GM12872 (cell line): Measurements from ENCODE around the gene RNF113B.

Source experiments
- TF ChIP-seq, protein P1 (sequence below): IDR thresholded peaks from 3 replicates; pipeline ENCODE4 v1.5.1; 2011; ENCODE audit warnings: low read depth, mild to moderate bottlenecking, low read length, moderate library complexity; ENCODE audit not compliant: insufficient read depth

The RNF113B gene

DNA sequence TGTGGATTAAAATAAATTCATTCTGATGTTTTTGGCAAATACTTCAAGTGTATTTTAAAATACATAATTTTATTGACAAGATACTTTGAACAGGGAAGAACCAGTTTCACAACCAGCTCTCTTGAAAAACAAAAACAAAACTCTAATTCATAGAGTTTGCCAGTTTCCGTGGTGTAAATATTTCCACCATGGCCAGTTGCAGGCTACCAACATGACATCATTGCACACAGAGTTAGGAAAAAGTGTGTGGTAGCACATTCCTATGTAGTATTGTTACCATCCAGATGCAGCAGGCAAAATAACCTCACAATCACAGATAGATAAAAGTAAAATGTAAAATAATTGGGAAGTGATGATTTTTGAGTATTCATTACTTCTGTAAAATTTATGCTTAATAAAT, 7.7 kb upstream of the RNF113B start:
- TF ChIP-seq, protein P1, sequence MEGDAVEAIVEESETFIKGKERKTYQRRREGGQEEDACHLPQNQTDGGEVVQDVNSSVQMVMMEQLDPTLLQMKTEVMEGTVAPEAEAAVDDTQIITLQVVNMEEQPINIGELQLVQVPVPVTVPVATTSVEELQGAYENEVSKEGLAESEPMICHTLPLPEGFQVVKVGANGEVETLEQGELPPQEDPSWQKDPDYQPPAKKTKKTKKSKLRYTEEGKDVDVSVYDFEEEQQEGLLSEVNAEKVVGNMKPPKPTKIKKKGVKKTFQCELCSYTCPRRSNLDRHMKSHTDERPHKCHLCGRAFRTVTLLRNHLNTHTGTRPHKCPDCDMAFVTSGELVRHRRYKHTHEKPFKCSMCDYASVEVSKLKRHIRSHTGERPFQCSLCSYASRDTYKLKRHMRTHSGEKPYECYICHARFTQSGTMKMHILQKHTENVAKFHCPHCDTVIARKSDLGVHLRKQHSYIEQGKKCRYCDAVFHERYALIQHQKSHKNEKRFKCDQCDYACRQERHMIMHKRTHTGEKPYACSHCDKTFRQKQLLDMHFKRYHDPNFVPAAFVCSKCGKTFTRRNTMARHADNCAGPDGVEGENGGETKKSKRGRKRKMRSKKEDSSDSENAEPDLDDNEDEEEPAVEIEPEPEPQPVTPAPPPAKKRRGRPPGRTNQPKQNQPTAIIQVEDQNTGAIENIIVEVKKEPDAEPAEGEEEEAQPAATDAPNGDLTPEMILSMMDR = no peak

DNA sequence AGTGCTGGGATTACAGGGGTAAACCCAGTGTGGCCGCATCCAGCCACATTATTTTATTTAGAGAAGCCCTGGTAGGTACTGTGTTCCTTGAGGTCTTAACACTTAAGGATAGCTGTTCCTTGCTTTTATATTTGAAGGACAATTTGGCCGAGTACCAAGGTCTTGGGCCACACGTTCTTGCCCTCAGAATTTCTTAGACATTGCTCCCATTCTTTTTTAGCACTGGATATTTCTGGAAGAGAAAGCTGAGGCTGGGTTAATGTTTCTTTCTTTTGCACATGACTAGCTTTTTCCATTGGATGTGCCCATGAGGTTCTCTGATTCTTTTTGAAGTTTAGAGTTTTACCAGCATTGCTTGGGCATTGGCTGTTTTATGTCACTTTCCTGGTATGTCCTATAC, 5.5 kb upstream of the RNF113B start:
- TF ChIP-seq, protein P1 = no peak

DNA sequence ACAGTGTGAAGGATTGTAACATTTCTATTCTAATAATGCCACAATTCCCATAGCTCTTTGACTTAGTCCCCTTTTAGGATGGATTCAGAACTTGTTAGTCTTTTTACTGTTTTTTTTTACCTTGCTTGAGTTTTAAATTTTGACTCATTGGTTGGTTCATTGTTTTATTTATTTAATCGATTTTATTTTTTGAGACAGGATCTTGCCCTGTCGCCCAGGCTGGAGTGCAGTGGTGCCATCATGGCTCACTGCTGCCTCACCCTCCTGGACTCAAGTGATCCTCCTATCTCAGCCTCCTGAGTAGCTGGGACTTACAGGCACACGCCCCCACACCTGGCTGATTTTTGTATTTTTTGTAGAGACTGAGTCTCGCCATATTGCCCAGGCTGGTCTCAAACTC, 5.1 kb upstream of the RNF113B start:
- TF ChIP-seq, protein P1 = no peak

DNA sequence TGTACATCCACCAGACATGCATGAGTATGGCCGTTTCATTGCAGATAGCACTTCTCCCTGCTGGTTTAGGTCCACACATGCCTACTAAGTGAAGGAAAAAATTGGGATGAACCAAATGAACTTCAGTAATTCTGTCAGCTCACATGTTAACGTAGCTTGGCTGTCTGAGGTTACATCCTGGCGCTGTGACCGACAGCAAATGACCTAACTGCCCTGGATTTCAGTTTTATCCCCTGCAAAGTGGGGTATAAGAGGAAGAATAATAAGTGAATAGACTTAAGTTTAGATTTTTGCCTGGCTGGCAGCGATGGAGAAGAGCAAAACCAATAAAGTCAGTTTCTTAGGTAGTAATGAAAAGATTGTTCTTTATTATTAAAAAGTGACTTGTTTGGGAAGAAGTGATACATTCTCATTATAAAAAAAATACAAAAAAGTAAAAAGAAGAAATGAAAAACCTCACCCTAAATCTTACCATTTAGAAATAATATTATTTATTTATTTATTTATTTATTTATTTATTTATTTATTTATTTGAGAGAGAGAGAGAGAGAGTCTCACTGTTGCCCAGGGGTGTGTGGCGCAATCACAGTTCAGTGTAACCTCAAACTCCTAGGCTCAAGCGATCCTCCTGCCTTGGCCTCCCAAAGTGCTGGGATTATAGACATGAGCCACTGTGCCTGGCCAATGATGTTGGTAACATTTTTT, 4.2 kb upstream of the RNF113B start:
- TF ChIP-seq, protein P1 = no peak

DNA sequence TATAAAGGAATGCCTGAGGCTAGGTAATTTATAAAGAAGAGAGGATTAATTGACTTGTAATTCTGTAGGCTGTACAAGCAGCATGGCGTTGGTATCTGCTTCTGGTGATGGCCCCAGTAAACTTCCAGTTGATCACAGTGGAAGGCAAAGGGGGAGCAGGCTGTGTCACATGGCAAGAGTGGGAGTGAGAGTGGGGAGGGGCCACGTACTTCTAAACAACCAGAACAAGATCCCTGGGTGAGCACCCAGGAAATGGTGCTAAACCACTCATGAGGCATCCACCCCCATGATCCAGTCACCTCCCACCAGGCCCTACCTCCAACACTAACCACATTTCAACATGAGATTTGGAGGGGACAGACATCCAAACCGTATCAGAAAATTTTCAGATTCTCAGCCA, 3.0 kb upstream of the RNF113B start:
- TF ChIP-seq, protein P1 = no peak

DNA sequence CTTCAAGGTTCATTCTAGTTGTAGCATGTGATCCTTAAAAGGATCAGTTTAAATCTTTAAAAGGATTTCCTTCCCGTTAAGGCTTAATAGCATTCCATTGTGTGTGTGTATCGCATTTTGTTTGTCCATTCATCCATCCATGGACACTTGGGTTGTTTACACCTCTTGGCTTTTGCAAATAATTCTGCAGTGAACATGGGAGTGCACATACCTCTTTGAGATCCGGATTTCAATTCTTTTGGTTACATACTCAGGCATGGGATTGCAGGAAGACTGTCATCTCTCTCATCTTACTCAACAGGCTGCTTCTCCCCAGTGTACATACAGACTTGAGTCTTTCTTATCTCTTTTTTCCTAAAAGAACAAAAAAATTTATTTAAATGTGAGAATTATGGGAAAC, 1.2 kb downstream of the RNF113B start:
- TF ChIP-seq, protein P1 = no peak

DNA sequence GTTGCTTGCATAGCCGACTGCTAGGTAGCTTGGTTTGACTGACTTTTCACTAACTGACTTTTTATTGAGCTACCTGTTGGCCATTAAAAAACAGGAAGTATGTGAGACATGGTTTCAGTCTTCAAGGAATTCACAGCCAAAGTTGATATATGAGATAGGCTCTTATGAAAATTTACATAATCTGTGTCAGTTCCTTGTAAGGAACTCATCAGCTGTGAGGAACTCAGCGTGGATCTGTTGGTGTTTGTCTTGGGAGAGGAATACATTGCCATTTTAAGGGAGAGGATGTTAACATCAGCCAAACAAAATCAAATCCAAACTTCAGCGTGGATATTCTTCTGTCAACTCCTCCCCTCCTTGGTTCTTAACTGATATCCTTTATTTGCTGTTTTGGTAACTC, 2.0 kb downstream of the RNF113B start:
- TF ChIP-seq, protein P1 = no peak

DNA sequence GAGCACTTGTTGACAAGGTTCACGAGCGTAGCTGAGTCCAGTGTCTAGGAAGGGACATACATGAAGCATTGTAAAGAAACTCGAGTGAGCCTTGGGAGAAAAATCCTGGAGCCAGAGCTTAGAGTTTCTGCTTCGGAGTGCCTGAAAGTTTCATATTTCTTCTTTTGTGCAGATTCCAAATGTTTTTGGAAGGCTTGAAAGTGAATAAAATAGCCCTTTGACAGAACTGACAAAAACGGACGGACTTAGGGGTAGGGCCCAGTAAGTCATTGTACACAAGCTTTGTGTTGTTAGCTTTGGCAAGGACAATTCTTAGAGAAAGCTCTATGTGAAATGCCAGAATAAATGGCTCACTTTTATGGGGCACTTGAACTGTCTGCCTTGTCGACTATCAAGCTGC, 2.8 kb downstream of the RNF113B start:
- TF ChIP-seq, protein P1 = no peak
